ENCODE data around the gene LBP.
"Not testable (repeated sequence)": the region's sequence is repeated elsewhere in the genome, so short reads cannot be mapped to it uniquely, and the experiment has no call there.

The LBP gene

DNA sequence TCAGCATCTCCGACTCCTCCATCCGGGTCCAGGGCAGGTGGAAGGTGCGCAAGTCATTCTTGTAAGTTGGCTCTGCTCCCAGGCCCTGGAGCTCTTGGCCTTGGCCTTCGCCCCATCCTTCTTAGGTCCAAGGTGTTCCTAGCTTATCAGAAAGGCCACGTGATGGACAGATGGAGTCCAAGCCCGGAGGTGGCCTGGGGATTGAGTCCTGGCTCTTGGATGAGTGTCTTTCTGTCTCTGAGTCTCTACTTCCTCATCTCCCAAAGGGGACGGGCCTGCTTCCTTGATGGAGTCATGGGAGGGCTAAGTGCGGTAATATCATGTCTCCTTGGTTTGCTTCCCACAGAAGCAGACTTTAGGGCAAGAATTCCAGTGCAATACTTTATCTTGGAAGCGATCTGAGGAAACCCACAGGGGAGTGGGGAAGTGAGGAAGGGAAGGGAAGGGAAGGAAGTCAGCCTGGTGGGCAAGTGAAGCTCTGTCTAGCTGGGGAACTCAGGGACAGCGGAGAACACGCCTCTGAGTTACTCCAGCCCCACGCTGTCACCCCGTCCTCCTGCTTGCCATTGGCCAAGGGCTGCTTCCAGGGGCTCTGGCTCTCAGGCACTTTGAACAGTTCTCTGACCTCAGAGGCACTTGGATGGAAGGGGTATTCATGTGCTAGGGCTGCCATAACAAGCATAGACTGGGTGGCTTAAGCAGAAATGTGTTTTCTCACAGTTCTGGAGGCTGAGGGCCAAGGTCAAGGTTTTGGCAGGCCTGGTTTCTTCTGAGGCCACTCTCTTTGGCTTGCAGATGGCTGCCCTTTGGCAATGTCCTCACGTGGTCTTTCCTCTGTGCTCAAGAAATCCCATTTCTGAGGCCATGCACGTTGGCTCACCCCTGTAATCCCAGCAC is 4.8 kb downstream of the LBP start:
- no peak for DNase-seq (ENCODE audit: low spot score)

GRCh38 chr20:38353316-38353715 is 7.0 kb downstream of the LBP start:
- no peak for DNase-seq (ENCODE audit: low spot score)

GRCh38 chr20:38354227-38354626 is 7.9 kb downstream of the LBP start:
- no peak for DNase-seq (ENCODE audit: low spot score)

GRCh38 chr20:38355161-38356012 is 9.1 kb downstream of the LBP start:
- DNase-seq (ENCODE audit: low spot score): no peak

GRCh38 chr20:38357653-38358207 is 11.4 kb downstream of the LBP start:
- no peak for DNase-seq (ENCODE audit: low spot score)

GRCh38 chr20:38358556-38358955 is 12.3 kb downstream of the LBP start:
- DNase-seq (ENCODE audit: low spot score): no peak

DNA sequence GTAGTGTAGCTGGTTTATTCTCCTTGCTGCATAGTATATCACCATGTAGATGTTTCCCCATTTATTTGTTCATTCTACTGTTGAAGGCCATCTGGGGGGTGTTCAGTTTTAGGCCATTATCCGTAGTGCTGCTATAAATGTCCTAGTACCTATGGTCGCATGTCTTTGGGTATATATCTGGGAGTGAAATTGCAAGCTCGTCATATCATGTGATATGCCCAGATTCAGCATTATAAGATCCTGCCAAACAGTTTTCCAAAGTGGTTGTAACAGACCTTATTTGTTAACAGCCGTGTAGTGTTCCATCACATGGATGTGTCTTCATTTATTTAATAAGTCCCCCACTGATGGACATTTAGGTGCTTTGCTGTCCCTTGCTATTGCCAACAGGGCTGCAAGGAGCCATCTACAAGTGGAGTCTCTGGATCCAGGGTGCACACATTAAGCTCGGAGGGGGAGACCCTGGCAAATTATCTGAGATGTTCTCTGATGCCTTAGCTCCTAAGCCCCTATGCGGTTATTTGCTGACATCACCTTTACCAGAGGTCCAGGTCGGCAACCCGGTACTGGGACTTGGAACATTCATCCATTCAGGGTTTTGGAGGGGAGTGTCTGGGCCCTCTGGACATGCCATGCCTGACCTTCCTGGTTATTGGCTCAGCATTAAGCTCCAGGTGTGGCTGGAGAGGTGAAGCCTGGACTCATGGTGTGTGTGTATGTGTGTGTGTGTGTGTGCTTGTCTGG is 16.9 kb downstream of the LBP start:
- DNase-seq (ENCODE audit: low spot score): no peak

DNA sequence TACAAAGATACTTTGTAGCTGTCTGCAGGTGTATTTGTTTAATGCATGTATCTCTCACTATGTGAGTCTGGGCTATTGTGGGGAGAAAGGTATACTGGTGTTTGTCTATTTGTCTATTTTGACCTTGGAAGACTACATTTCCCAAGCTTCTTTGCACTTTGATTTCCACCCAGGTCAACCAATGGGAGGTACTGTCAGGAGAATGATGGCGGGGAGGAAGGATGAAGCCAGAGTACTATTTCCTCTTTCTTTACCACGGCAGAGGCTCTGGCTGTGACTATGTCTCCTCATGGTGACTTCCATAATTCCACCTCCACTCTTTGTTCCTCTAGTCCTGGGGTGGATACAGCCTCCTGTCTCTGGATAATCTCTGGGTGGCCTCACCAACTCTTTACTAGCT is 23.1 kb downstream of the LBP start:
- no peak for DNase-seq (ENCODE audit: low spot score)

DNA sequence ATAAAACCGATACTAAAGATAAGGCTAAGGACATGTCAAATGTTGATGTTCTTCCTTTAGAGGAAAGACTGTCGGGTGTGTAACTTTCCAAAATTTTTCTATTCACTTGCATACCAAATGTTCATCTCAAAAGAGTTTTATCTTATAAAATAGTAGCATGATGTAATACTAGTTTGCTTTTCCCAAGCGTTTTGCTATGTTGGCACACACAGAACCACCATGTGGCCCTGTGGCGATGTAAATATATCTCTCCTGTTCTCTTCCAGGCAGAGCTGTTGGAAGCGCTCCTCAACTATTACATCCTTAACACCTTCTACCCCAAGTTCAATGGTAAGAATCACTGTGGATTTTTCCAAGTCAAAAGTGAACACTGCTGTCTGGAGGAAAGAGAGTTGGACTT is 26.5 kb downstream of the LBP start:
- no peak for DNase-seq (ENCODE audit: low spot score)

DNA sequence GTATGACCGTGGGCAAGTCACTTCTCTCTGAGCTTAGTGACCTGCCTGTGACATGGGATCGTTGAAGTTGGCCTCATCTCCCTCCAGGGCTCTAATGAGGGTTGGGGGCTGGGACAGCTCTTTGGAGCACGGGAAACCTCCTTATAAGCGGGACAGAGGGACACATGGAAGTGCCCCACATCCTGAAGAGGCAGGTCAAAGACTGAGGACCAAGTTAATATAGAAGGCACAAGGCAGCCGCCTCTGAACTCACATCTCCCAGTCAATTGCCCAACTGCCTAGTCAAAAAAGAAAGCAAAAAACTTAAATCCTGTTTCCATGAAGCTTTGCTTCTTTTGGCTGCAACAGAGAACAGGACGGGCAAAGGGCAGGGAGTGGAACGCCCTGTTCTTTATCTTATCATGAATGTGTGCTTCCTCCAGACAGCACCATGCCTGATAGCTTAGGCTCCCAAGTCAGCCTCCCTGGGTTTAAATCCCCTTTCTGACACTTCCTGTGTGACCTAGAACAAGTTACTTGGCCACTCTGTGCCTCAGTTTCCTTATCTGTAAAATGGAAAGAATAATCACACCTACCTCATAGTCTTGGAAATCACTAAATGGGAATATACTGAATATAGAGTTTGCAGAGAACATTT is 27.1 kb downstream of the LBP start:
- DNase-seq (ENCODE audit: low spot score): no peak

- no peak for DNase-seq (ENCODE audit: low spot score)
Observed at GRCh38 chr20:38373898-38374297, 27.6 kb downstream of the LBP start.

- DNase-seq (ENCODE audit: low spot score): no peak
Observed at GRCh38 chr20:38377039-38377685, 30.9 kb downstream of the LBP start.

- DNase-seq (ENCODE audit: low spot score): not testable (repeated sequence)
Observed at GRCh38 chr20:38377838-38378237, 31.6 kb downstream of the LBP start.

- no peak for DNase-seq (ENCODE audit: low spot score)
Observed at GRCh38 chr20:38383147-38383546, 36.9 kb downstream of the LBP start.

DNA sequence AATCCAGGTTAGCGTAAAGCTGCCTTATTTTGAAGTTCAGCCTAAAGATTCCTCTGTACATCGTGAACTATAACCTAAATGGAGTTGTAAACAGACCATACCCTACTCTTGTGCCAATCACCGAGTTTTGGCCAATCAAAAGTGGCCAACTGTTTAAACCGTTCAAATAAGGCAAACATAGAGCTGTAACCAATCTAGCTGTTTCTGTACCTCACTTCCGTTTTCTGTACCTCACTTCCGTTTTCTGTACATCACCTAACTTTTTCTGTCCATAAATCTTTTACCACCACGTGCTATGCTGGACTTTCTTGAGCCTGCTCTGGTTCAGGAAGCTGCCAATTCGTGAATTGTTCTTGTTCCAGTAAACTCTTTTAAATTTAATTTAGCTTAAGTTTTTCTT is 39.7 kb downstream of the LBP start:
- no peak for DNase-seq (ENCODE audit: low spot score)

- DNase-seq (ENCODE audit: low spot score): no peak
Observed at GRCh38 chr20:38386851-38387250, 40.6 kb downstream of the LBP start.

DNA sequence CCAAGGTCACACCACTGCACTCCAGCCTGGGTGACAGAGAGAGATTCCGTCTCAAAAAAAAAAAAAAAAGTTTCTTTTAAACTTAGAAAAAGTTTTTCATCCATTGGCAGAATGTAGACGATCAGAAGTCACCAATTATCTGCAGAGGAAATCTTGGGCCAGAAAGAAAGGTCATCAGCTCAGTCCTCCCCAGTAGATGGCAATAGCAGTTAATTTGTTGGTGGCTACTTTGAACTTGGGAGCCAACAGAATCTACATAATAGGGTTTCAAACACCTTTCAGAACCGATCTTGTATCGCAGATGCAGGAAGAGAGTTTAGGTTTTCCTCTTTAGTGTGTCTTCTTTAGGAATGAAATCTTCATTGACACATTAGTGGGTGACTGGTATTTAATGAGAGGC is 41.7 kb downstream of the LBP start:
- DNase-seq (ENCODE audit: low spot score): no peak

- no peak for DNase-seq (ENCODE audit: low spot score)
Observed at GRCh38 chr20:38392356-38392755, 46.1 kb downstream of the LBP start.

GRCh38 chr20:38393259-38393658 is 47.0 kb downstream of the LBP start:
- DNase-seq (ENCODE audit: low spot score): no peak

DNA sequence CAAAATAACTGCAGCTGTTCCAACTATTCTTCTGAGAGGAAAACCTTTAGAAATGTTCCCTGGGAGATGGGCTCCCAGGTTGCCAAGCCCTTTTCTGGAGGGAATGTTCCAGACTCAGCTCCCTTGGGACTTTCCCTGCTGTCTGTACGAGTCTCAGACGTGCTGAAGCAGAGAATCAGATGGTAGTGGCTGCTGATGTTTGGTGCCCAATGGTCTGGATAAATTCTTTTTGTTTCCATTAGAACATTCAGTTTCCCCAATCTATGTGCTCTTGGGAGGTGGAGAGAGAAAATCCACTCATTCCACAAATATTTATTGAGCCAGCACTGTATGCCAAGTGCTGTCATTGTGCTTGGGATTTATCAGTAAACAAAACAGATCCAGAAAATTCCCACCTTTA is 48.9 kb downstream of the LBP start:
- DNase-seq (ENCODE audit: low spot score): no peak

DNA sequence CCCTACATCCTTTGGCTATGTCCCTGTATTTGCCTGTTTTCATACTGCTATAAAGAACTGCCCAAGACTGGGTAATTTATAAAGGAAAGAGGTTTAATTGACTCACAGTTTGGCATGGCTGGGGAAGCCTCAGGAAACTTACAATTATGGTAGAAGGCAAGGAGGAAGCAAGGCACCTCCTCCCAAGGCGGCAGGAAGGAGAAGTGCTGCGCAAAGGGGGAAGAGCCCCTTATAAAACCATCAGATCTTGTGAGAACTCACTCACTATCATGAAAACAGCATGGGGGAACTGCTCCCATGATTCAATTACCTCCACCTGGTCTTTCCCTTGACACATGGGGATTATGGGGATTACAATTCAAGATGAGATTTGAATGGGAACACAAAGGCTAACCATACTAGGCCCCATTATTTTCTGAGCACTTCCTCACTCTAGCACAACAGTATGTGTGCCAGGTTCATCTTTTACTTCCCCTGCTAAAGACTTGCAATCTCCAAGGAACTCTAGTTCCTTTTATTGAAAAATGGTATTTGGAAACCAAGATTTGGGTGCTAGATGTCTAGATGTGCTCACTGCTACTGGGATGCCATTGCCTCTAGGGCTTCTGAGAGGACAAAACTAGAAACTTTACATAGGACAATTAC is 49.6 kb downstream of the LBP start:
- DNase-seq (ENCODE audit: low spot score): not testable (repeated sequence)
